Hematopoietic multipotent progenitor cell treated with erythropoietin and hydrocortisone succinate and interleukin-3 and kit ligand, for 17 days (in vitro differentiated cells): ENCODE results near the gene IFNA13.

Experiments used
- DNase-seq: peaks from one replicate; pipeline ENCODE4 v3.0.0-alpha.2; 2015; ENCODE audit warnings: low spot score

Gene IFNA13

DNA sequence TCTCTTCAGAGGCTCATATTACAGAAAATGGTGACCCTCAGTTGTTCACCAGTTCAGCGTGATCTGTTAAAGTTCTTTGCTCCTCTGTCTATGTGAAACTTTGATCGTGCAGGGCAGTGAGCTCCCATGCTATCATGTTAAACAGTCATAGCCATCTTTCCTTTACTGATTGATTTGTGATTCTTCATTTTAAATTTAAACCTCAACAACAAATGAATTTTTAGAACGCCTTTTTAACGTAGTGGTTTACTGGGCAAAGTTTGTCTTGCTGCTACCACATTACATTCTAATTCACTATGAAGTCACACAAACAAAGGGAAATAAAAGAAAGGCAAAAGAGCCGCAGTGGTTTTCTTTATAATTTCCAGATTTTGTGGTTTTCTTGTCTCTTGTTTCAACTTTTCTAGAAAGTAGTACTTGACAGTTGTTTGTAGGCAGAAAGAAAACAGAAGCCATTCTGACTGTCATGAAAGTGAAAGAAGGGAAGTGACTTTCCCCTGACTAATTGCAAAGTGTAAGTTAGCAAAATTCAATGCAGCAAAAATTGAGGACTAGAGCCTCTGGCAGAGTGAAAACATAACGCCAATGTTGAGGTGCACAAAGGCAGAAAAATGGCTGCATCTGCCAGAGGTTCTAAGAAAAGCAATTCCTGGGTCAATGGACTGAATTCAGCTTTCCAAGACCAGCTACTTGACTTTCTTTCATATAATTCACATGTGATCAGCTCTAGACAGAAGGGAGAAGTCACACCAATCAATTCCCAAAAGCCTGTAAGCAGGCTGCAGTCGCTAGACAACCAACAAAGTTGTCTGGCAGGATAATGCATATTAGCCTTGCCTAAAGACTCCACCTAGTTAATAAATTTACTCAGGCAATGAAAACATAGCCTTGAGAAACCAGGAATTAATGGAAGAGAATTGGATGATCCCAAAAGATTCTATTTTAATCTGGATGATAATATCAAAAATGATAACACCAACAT lies 10.1 kb downstream of the IFNA13 start:
- no peak for DNase-seq

DNA sequence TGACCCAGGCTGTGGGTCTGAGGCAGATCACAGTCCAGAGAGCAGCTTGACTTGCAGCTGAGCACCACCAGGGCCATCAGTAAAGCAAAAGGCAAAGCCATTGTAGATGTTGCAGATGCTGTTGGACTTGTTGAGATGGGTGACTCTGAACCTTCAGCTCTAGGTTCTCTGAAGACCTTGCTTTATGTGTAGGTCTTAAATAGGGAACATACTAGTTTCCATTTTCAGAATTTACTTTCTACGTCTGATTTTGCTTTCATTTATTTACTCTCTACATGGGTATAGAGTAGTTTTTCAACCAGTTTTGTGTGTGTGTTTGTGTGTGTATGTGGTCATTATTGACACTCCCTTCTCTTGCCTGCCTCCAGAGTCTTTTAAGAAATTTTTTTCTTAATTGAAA lies 17.1 kb downstream of the IFNA13 start, which contains the start of gene IFNA6:
Gene IFNA6, minus strand, starts transcription at position 101 of the 400 bp plus-strand sequence. Its CDS starts 0 bp downstream, at position 101.
- no peak for DNase-seq

DNA sequence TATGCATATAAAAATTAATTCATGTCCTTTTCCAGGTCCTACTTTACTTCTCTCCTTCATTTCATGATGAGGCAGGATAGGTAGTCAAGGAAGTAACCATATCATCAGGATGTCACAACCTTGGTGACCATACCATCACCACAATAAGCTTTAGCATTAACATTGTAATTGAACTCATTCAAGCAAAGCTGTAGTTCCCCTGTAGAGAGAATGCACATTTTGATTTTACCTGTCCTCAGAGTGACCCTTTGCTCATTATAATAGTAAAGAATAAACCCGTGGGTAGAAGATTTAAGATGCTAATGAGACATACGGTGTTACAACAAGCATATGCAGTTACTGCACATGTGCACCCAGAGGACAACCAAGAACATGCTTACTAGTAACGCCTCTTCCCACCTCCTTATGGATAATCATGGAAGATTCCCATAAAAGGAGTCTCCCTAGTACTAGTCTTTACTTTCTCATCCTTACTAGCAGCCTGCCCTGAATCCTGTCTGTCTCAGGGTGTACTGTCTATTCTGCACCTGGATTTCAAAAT lies 19.4 kb downstream of the IFNA13 start:
- no peak for DNase-seq

DNA sequence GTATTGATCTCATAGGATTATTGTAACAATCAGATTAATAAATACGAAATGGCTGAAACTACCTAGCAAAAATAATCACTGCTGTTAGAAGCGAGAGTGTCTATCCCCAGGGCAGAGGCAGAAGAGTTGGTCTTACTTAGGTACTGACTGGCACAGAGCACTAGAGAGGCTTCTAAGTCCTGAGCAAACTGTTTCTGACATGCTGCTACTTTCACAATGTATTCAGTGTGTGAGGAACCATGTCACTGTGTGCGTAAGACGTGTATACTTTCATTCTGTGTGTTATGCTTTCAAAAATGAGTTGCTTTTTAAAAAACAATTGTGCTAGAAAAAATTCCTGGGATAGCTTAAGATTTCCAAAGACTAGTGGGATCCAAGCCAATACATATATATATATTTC lies 27.1 kb downstream of the IFNA13 start:
- DNase-seq, result no peak

DNA sequence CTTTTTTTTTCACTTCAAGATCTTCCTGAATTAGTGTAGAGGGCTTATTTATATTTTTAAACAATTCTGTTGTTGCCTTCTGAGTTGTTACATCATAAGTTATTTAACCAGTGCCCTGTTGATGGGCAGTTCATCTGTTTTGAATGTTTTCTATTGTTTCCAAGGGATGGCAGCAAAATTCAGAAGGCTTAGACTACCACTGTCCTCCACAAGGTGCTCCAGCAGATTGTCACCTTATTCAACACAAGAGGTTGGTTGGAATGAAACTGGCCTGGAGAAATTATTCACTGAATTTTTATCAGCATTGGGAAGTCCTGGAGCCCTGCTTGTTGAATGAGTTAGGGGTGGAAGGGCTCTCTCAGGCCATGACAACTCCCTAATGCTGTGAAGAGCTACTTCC lies 31.4 kb downstream of the IFNA13 start:
- DNase-seq, result no peak

DNA sequence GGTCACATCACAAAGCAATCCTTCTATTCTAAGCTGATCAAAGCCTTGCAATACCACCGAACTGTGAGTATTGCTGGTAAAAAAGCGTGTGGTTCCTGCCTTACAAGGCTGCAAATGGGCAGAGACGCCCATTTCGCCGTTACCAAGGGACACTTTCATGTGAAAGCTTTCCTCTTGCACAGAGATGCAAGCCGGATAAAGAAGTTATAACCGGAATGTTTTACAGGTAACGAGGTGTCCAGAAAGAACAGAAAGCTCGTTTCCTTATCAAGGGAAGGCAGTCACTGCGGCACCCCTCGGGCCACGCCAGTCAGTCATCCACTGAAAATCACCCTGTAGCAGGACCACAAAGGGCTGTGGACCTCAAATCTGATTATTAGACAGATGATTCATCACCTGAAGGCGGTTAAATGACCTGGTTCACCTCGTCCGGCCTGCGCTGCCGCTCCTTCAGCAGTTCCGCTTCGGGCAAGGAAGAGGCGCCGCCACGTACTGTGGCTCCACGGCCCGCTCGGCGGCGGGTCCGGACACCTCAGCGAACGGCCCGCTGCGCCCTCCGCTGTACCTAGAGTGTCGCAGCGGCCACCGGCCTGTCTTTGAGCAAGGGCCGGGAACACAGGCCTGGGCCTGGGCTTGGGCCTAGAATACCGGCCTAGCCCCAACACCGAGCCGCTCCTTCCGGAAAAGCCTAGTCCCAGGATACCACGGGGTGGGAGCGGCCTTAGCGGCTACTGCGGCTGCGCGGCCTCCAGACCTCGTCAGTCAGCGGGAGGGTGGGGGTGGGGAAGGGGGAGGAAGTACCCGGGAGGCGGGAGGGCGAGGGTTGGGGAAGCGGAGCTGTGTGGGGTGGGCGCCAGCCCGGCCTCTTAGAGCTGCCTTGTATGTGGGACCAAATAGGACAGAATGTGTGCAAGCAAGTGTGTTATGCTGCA lies 32.9 kb downstream of the IFNA13 start, which contains the start of gene KLHL9:
Gene KLHL9, minus strand, starts transcription at position 704 of the 932 bp plus-strand sequence. Its CDS starts 545 bp downstream, at position 159.
- DNase-seq, result peak; percentile 77

DNA sequence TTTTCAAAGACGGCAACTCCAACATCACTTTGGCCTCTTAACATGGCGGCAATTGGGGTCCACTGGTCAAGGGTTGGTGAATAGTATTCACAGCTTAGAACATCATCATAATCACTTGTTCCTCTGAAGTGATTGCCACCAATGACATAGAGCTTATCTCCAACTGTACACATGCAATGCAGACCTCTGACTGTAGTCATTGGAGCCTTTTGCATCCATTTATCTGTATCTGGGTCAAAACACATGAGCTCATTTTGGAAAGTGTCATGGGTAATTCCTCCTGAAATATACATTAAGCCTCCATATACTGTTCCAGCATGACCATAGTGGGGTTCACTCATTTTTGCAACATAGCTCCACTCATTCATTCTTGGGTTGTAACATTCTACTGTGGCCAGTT lies 34.6 kb downstream of the IFNA13 start:
- DNase-seq, result no peak

DNA sequence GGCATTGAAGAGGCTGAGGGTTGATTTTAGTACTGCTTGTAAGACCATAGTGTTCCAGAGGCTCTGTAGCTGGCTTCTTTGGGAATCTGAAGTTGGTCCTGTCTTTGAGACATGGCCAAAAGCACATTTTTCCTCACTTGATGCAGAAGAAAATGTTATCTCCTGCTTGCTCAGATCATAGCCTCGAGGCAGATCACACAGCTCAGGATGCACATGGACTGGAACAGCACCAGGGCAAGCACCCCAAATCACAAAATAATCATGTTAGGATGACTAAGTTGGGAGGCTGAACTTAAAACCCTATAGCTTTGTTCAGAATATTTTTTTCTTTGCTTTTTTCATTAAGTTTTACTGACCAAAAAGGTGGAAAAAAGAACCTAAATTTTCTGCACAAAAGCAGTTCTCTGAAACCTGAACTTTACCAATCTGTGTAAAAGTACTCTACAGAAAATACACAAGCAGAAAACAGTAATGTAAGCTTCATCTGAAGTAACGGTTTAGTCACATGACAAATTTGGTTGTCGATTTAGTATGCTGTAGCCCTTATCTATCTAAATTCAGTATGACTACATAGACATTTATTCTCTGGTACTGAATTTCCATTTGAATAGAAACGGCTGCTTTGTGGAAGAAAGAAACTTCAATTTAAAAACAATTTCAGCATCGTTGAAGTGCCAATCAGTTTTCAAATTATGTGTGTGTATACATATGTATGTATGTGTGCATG lies 36.0 kb downstream of the IFNA13 start:
- no peak for DNase-seq

DNA sequence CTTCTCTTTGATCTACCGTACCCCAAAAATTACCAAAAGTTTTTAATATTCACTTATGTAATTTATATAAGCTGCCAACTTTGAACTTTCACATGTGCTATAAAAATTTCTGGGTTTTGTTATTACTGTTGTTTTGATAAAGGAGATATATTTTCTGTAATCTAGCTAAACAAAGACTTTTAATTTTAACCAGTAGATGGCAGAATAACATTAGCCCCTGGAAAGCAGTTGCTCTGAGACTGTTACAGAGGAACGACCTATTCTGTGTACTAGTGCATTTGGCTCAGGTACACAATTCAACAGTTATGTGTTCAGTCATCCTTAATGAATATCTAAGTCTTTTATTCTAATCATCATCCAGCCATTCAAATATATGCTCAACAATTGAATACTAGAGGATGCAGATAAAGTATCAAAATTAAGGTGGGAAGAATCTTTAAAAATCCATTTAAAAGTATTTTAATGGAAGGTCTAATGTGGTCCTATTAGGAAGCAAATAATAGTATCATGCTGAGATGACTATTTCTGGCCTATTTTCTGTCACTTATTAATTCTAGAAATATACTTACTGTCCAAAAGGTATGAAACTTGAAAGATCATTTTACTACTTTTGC lies 41.2 kb downstream of the IFNA13 start:
- DNase-seq, result peak; percentile 60

DNA sequence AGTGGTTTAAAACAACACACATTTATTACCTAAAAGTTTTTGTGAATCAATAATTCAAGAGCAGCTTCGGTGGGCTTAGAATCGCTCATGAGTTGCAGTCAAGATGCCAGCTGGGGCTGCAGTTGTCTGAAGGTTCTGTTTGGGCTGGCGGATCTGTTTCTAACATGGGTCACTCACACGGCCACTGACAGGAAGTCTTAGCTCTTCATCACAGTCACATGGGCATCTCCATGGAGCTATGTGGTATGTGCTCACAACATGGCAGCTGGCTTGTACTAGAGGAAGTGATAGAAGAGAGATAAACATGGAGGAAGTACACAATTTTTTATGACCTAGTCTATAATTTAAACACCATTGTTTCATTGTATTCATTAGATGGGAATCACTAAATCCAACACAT lies 43.8 kb downstream of the IFNA13 start:
- DNase-seq, result no peak

DNA sequence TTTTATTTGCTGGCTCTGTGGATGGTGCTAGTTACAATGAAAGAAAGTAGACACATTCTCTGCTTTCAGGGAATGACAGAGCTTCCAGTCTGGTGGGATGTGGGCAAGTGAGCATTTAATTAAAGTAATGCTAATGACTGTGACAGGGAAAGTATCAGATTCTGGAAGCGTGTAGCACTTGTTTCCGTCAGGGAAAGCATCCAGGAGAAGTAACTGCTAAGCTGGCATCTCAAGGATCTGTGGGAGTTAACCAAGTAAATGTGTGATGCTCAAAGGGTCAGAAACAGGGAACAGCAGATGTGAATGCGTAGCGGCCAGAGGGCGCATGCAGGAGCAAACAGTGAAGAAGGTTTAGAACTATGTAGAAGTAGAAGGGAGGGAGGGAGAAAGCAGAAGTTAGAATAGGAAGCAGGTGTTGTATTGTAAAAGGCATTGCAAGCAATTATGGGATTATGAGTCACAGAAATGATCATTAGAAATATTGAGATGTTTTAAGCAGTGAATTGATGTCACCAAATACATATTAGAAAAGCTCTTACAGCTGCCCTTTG lies 44.9 kb downstream of the IFNA13 start:
- no peak for DNase-seq

DNA sequence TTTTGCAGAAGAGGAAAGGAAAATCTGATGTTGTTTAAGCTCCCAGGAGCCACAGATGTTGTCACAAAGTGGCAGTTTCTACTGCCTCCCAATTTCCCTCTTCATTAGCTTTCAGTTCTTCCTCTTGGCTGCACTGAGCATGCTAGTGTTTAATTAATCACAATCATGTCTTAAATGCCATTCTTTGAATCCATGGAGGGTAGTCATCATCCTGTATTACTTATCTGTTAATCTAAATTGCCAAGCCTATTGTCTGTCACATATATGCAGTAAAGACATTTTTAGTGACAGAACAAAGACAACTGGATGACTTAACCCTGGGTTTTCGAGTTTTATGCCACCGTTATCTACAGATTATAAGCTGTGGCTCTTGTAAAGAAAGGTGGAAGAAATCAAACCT lies 47.4 kb downstream of the IFNA13 start:
- no peak for DNase-seq

DNA sequence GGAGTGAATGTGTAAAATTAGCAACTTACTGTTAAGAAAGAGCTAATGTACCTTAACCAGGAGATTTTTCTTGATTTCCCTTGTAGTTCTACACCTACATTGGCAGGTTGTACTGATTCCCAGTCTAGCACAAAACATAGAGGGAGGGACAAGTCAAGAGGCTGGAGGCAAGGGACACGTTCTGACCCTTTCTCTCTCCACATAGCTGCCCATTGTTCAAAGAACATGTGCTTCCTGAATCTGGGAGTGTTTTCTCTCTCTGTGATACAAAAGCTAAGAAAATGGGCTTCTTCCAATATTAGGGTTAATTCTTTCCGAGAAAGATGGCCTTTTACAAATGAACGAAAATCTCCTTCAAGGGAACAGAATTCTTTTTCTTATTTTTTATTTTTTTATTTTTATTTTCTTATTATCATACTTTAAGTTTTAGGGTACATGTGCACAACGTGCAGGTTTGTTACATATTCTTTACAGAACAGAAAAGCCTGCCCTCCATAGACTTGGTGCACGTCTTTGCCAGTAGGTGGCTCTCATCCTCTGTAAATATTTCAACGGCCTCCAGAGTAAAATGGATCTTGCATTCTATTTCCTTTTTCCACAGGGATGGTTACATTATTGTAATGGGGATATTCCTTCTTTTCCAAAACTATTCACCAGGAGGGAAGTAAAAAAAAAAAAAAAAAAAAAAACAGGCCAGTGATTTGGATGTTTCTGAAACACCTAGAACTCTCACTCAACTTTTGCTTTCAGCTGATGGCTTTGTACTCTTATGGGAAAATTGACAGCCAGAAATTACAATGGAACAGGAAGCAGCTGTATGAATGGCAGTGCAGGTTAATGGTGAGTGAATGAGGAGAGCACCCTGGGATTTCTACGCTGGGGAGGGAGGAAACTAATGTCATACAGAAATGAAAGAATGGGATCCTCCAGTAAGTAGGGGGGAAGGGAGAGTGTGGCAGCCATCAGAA lies 49.6 kb downstream of the IFNA13 start:
- peak; percentile 42 for DNase-seq
